ENCODE measurements around the gene RPRML. TPM values are rescaled to one million over a fixed set of nuclear protein-coding genes. Genes with fewer than 3 reads are reported as not detected.

Gene RPRML
- total RNA-seq, 1 experiment from 2014 or later: 0.11 TPM

DNA sequence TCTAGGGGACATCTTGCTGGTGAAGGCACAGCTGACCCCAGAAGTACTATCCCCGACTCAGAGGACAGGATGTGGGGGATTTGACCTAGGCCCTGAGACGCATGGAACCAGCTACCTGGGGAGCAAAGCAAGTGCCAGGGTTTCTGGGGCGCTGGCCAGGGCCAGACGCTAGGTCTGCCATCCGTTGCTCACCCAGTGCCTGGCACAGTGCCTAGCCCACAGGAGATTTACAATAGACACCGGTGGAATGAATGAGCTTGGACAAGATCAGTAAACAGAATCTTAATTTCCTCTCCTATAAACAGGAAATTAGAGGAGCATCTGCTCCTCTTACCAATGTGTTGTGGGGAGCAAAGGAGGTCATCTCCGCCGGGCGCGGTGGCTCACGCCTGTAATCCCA lies 5.0 kb downstream of the RPRML start:
- H3K9me2 ChIP-seq (replicated peaks; ENCODE audit: low read length): no peaks in the 10 kb centered on the region
- H3K27me3 ChIP-seq (ENCODE audit: low read length): peaks cover 59% of the 10 kb centered on the region
- ChIA-PET CTCF (no interaction called here), POLR2A (ENCODE audit: unreplicated experiment) (no interaction called here)
- intact Hi-C loops (cut with micrococcal nuclease): no loop called here
- no peak overlapping the region for H2AFZ ChIP-seq (ENCODE audit: low read length)
- TF ChIP-seq EZH2 (IDR thresholded peaks at IDR 0.05; ENCODE audit: low read length, unreplicated experiment) (no peak), EZH2phosphoT487 (IDR thresholded peaks at IDR 0.05; ENCODE audit: borderline replicate concordance, low read length) (no peak)
- no peak for DNase-seq
- H3K9me3 ChIP-seq (ENCODE audit: low read length): no peaks in the 10 kb centered on the region
- ATAC-seq: no peak
- H3K4me2 ChIP-seq (ENCODE audit: low read length): no peak overlapping the region
- BruUV-seq (replicated peaks): no TSS peak
- no peak overlapping the region for H3K4me3 ChIP-seq (ENCODE audit: low read length)
- no peak overlapping the region for H3K27ac ChIP-seq (ENCODE audit: low read length)
- H3K4me1 ChIP-seq (ENCODE audit: insufficient read depth, low read length): peaks cover 14% of the 10 kb centered on the region; the same call in 1 of the 2 replicates
- H3K79me2 ChIP-seq (ENCODE audit: low read length): no peaks in the 10 kb centered on the region
- no peaks in the 10 kb centered on the region for H4K20me1 ChIP-seq (ENCODE audit: low read length)
- no peaks in the 10 kb centered on the region for H3F3A ChIP-seq (ENCODE audit: low read length, unreplicated experiment)
- no peak overlapping the region for H3K9ac ChIP-seq (ENCODE audit: low read length)
- H3K36me3 ChIP-seq (ENCODE audit: low read depth, low read length): no peaks in the 10 kb centered on the region

DNA sequence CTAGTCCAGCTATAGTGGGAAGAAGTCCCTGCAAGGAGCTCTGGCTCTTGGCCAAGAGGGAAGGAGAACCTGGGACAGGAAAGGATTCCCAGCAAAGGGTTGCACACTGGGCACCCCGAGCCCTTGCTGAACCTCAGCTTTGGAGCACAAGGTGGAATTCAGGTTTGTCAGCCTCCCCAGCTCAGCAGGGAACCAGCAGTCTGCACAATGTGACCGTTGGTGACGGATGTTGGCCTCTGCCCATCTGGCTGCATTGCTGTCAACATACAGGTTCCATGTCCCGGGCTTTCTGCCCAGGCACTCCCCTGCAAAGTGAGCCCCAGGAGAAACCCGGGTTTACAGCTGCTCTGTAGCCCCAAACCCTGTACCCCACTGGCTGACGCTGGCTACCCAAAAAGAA lies 6.7 kb downstream of the RPRML start:
- Histone ChIP-seq H3K9me2 (replicated peaks; ENCODE audit: low read length) (no peaks in the 10 kb centered on the region), H3K27me3 (ENCODE audit: low read length) (peaks cover 53% of the 10 kb centered on the region), H4K20me1 (ENCODE audit: low read length) (no peaks in the 10 kb centered on the region), H3K27ac (ENCODE audit: low read length) (no peak overlapping the region), H2AFZ (ENCODE audit: low read length) (no peak overlapping the region), H3K4me2 (ENCODE audit: low read length) (no peak overlapping the region), H3K9me3 (ENCODE audit: low read length) (no peaks in the 10 kb centered on the region), H3K9ac (ENCODE audit: low read length) (no peak overlapping the region), H3K79me2 (ENCODE audit: low read length) (no peaks in the 10 kb centered on the region), H3K36me3 (ENCODE audit: low read depth, low read length) (no peaks in the 10 kb centered on the region), H3K4me1 (ENCODE audit: insufficient read depth, low read length) (no peaks in the 10 kb centered on the region), H3F3A (ENCODE audit: low read length, unreplicated experiment) (no peaks in the 10 kb centered on the region), H3K4me3 (ENCODE audit: low read length) (no peak overlapping the region)
- ChIA-PET CTCF (no interaction called here), POLR2A (ENCODE audit: unreplicated experiment) (no interaction called here)
- DNase-seq: no peak
- intact Hi-C loops (cut with micrococcal nuclease): no loop called here
- no TSS peak for BruUV-seq (replicated peaks)
- no peak for ATAC-seq
- TF ChIP-seq EZH2phosphoT487 (IDR thresholded peaks at IDR 0.05; ENCODE audit: borderline replicate concordance, low read length) (no peak), EZH2 (IDR thresholded peaks at IDR 0.05; ENCODE audit: low read length, unreplicated experiment) (no peak)
- TF ChIP-seq, protein P1, sequence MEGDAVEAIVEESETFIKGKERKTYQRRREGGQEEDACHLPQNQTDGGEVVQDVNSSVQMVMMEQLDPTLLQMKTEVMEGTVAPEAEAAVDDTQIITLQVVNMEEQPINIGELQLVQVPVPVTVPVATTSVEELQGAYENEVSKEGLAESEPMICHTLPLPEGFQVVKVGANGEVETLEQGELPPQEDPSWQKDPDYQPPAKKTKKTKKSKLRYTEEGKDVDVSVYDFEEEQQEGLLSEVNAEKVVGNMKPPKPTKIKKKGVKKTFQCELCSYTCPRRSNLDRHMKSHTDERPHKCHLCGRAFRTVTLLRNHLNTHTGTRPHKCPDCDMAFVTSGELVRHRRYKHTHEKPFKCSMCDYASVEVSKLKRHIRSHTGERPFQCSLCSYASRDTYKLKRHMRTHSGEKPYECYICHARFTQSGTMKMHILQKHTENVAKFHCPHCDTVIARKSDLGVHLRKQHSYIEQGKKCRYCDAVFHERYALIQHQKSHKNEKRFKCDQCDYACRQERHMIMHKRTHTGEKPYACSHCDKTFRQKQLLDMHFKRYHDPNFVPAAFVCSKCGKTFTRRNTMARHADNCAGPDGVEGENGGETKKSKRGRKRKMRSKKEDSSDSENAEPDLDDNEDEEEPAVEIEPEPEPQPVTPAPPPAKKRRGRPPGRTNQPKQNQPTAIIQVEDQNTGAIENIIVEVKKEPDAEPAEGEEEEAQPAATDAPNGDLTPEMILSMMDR (conservative IDR thresholded peaks at IDR 0.05; ENCODE audit: low read depth, low read length): no peak

DNA sequence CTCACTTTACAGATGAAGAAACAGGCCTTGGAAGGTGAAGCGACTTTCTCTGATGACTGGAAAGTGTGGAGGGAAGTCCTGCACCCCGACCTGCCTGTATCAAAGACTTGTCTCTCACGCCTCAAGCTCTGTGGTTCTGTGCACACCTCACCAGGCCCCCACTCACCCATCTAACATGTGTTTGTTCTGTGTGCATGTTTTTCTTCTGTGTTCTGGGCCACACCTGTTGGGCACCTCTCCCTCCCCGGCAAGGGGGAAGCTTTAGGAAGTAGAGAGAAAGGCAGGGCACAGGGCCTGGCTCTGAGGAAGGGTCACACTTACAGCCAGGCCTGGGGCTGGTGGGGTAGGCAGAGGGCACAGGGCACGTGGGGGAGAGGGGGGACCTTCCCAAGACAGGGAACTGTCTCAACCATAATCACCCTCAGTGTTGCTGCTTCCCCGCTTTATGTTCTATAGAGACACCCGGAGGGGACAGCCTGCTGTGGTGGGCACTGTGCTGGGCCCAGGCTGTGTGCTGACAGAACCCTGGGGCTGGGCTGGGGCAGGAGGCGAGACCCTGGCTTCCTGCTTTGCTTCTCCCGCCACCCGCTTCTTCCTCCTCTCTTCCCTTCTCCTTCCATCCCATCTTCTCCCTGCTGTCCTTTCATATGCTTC lies 7.3 kb downstream of the RPRML start:
- Histone ChIP-seq H4K20me1 (ENCODE audit: low read length) (no peaks in the 10 kb centered on the region), H3K9ac (ENCODE audit: low read length) (no peak overlapping the region), H2AFZ (ENCODE audit: low read length) (no peak overlapping the region), H3K4me2 (ENCODE audit: low read length) (no peak overlapping the region), H3K27ac (ENCODE audit: low read length) (no peak overlapping the region), H3K9me2 (replicated peaks; ENCODE audit: low read length) (no peaks in the 10 kb centered on the region), H3K4me3 (ENCODE audit: low read length) (no peak overlapping the region), H3K27me3 (ENCODE audit: low read length) (peaks cover 57% of the 10 kb centered on the region), H3K36me3 (ENCODE audit: low read depth, low read length) (no peaks in the 10 kb centered on the region), H3F3A (ENCODE audit: low read length, unreplicated experiment) (no peaks in the 10 kb centered on the region), H3K79me2 (ENCODE audit: low read length) (no peaks in the 10 kb centered on the region), H3K9me3 (ENCODE audit: low read length) (no peaks in the 10 kb centered on the region), H3K4me1 (ENCODE audit: insufficient read depth, low read length) (no peaks in the 10 kb centered on the region)
- BruUV-seq (replicated peaks): no TSS peak
- intact Hi-C loops (cut with micrococcal nuclease): no loop called here
- ATAC-seq: no peak
- no peak for DNase-seq
- CTCF ChIA-PET: no interaction called here
- TF ChIP-seq, protein P1 (conservative IDR thresholded peaks at IDR 0.05; ENCODE audit: low read depth, low read length): no peak
- TF ChIP-seq EZH2 (IDR thresholded peaks at IDR 0.05; ENCODE audit: low read length, unreplicated experiment) (no peak), EZH2phosphoT487 (IDR thresholded peaks at IDR 0.05; ENCODE audit: borderline replicate concordance, low read length) (no peak)
- POLR2A ChIA-PET (ENCODE audit: unreplicated experiment): no interaction called here

All from PC-3 (cell line).